Stimulated activated CD8-positive, alpha-beta memory T cell treated with anti-CD3 and anti-CD28 coated beads, Interleukin-12 subunit alpha, Interleukin-12 subunit beta, amount 100 ng/mL, for 4 hours (primary cell): ENCODE results near the gene ZNF524.

Experiments
- DNase-seq: peaks from one replicate; pipeline ENCODE4 v3.0.0-alpha.2; 2020; ENCODE audit warnings: low read depth

The ZNF524 gene

GRCh38 chr19:55642153-55643002, 42.3 kb downstream of the ZNF524 start:
- no peak for DNase-seq

GRCh38 chr19:55643003-55643886, 43.2 kb downstream of the ZNF524 start, which contains the start of gene ZNF581:
TSS of gene ZNF581 (plus strand) at chr19:55643649. CDS start at chr19:55644572, 923 bp downstream.
- peak; percentile 70 for DNase-seq

GRCh38 chr19:55643887-55644176, 43.7 kb downstream of the ZNF524 start:
- DNase-seq, result no peak

- no peak for DNase-seq
Observed at GRCh38 chr19:55644191-55644833, 44.2 kb downstream of the ZNF524 start.

- no peak for DNase-seq
Observed at GRCh38 chr19:55644842-55645511, 44.9 kb downstream of the ZNF524 start.

GRCh38 chr19:55645512-55645881, 45.4 kb downstream of the ZNF524 start:
- no peak for DNase-seq

- no peak for DNase-seq
Observed at GRCh38 chr19:55646889-55647731, 47.0 kb downstream of the ZNF524 start.

GRCh38 chr19:55647732-55648584, 47.9 kb downstream of the ZNF524 start, which contains the start of gene CCDC106:
TSS of gene CCDC106 (plus strand) at chr19:55648212. CDS start at chr19:55649047, 835 bp downstream.
- peak; percentile 38 for DNase-seq

- no peak for DNase-seq
Observed at GRCh38 chr19:55648585-55649267, 48.6 kb downstream of the ZNF524 start.

- DNase-seq, result no peak
Observed at GRCh38 chr19:55649268-55650125, 49.4 kb downstream of the ZNF524 start.

GRCh38 chr19:55650126-55650557, 50.1 kb downstream of the ZNF524 start:
- no peak for DNase-seq

- no peak for DNase-seq
Observed at GRCh38 chr19:55650602-55651230, 50.6 kb downstream of the ZNF524 start.

- DNase-seq, result no peak
Observed at GRCh38 chr19:55651236-55651635, 51.1 kb downstream of the ZNF524 start.

GRCh38 chr19:55652311-55653128, 52.4 kb downstream of the ZNF524 start:
- no peak for DNase-seq
